GM12892 (cell line): ENCODE results near the gene KCTD1.

Experiments
- DNase-seq: peaks from one replicate; pipeline ENCODE4 v3.0.0; 2011; ENCODE audit not compliant: insufficient read length
- FAIRE-seq: peaks from 2 replicates; lab custom pipeline; 2011; peaks lifted over from hg19 to GRCh38; lab: Jason Lieb, UNC
- POLR2A ChIP-seq: IDR thresholded peaks from 2 replicates; pipeline ENCODE4 v1.6.1; 2011; ENCODE audit warnings: low read depth, low read length, control low read depth
- POLR2AphosphoS5 ChIP-seq: IDR thresholded peaks from 2 replicates; pipeline ENCODE4 v1.6.1; 2011; ENCODE audit warnings: low read depth, low read length, control low read depth
- TAF1 ChIP-seq: IDR thresholded peaks from 2 replicates; pipeline ENCODE4 v1.6.1; 2011; ENCODE audit warnings: low read depth, mild to moderate bottlenecking, control low read depth, low read length, borderline replicate concordance

KCTD1 gene

DNA sequence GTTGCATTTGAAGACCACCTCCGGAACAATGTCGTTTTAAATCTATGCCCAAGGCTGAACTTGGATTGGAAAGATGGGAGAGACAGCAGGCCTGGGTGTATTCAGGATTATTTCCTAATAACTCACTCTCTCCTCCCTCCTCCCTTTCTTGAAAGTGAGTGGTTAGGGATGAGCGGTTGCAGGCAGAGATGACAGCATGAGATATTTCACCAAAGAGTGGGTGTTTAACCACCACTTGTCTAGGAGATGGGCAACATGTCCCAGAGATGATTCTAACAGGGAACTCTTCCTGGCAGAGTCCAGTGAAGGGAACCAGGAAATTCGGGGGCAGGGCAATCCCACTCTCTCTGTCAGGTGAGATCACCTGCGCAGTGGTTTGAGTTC, 123.2 kb downstream of the KCTD1 start:
- FAIRE-seq, result no peak
- no peak for TF ChIP-seq TAF1
- TF ChIP-seq POLR2A, result no peak
- no peak for TF ChIP-seq POLR2AphosphoS5
- no peak for DNase-seq

DNA sequence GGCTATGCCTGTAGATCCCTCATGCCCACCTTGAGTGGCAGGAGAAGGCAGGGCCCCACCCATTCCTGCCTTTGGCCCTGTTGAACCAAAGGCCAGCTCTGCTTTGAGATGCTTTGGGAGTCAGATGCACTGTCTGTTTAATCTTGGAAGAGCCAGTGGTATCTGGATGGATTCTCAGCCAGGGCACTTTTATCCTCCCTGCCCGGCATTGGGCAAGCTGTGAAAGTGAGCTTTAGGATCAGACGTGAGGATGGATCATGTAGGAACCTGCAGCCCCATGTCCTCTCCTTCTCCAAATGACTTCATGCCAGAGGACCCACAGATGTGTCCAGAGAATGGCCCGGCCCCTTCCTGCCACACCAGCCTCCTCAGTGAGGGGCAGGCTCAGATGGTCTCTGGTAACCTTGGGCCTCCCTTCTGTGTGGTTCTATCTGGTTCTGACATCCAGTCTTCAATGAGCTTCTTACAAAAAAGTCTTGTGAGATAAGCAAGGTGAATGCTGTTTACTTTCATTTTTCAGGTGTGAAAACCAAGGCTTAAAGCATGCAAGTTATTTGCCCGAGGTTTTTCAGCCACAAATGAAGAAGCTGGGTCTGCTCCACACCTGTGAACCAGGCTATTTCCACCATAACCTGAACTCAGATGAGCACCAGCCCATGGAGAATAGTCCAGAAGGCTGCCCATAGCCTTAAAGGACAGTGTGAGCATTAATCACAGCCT, 123.8 kb downstream of the KCTD1 start:
- no peak for DNase-seq
- no peak for FAIRE-seq
- TF ChIP-seq TAF1 (no peak), POLR2AphosphoS5 (no peak), POLR2A (no peak)

DNA sequence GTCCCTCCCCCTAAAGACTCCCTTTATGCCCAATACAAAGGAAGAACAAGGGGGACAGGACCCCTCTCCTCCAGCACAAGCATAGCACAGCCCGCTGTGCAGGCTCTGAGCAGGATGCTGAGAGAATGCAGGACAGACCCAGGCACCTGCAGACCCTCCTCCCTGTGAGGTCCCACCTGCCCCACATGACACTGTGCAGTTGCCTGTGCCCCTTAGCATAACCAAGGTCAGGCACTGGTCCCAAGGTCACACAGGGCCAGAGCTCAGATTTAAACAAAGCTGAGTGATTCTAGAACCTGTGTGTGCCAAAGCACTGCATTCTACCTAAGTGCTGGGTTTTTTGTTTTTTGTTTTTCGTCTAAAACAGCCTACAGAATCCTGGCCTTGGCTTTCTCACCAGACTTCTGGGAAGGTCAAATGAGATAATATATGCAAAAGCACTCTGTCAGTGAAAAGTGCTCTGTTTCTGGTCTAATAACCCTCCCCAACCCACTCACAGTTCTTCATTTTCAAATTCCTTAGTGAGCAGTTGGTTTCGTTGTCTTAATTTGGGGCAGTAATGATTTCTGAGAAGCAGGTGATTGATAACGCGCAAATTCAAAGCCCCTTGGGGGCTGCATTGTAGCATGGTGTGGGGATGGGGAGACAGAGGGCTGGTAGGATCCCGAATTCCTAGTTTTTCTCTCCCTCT, 125.7 kb downstream of the KCTD1 start:
- TF ChIP-seq POLR2A, result no peak
- TF ChIP-seq POLR2AphosphoS5, result no peak
- no peak for TF ChIP-seq TAF1
- DNase-seq, result no peak
- peak; percentile 86 for FAIRE-seq

DNA sequence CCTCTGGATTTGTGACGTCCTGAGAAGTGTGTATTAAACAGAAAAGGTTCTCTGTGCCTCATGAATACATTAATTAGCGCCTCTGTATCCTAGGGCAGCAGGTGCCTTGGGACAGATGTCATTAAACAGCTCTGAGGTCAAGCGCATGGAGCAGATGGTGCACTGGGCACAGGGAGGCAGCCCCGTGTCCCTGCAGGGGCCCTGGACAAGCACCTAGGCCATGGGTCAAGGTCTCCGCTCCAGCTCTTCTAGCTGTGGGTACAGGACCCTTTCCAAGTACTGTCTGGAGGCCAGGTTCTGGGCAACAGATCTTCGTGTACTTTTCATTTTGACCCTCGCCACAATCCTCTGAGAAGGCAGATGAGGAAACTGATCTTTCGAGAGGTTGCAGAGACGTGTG, 126.4 kb downstream of the KCTD1 start:
- TF ChIP-seq TAF1 (no peak), POLR2A (no peak)

DNA sequence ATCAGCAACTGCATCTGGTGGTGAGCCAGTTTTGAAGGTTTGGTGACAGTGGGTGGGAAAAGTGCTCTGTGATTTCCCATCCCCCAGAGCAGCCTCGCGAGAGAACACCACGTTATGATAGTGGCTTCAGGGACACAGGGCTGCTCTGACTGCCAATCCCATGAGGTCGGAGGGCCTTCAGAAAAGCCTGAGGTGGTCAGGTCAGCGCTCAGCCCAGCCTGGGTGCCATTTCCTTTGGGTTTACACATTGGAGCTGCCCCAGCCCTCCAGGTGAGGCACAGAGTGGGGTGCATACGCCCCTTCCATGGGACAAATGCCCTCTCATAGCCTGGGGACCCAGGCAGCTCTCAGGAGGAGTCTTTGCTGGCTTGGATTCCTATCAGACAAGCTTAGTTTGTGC, 126.8 kb downstream of the KCTD1 start:
- FAIRE-seq (no peak), DNase-seq (no peak)
- TF ChIP-seq TAF1, result no peak
- TF ChIP-seq POLR2AphosphoS5, result no peak
- TF ChIP-seq POLR2A, result no peak

More for the DNA sequence above, 126.4 kb downstream of the KCTD1 start:
- FAIRE-seq (no peak), DNase-seq (no peak)

DNA sequence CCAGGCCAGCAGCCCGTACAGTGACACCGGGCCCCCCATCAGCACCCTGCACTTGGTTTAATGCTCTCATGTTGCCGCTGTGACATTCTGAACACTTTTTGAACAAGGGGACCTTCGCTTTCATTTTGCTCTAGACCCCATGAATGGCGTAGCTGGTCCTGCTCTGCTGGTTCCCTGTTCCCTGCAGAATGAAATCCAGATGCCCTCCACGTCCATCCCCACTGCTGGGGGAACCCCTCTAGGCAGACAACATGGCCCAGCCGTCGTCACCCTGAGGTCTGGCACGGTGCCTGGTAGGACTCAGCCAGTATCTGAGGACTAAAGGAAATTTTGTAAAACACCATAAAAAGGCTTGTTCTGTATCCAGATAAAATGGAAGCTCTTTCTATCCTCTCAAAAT, 128.6 kb downstream of the KCTD1 start:
- DNase-seq (no peak), FAIRE-seq (no peak)
- no peak for TF ChIP-seq TAF1
- TF ChIP-seq POLR2A, result no peak
- TF ChIP-seq POLR2AphosphoS5, result no peak

DNA sequence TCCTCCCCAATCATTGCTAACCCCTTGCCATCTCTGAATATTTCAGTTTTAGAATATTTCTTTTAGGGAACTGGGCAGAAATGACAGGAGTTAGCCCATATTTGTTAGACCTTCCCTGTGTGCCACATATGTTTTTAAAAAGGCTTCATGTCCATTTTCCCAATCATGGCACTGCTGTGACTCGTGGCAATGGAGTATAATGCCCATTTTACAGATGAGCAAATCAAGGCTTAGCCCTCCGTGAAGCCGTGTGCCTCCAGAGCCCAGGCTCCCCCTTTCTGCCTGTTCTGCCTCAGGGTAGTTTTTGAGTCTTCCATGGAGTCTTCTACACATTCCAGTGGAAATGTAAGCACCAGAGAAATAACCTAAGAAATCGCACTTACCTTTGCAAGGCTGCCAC, 130.1 kb downstream of the KCTD1 start:
- FAIRE-seq (no peak), DNase-seq (no peak)
- TF ChIP-seq POLR2AphosphoS5, result no peak
- TF ChIP-seq POLR2A, result no peak
- no peak for TF ChIP-seq TAF1

DNA sequence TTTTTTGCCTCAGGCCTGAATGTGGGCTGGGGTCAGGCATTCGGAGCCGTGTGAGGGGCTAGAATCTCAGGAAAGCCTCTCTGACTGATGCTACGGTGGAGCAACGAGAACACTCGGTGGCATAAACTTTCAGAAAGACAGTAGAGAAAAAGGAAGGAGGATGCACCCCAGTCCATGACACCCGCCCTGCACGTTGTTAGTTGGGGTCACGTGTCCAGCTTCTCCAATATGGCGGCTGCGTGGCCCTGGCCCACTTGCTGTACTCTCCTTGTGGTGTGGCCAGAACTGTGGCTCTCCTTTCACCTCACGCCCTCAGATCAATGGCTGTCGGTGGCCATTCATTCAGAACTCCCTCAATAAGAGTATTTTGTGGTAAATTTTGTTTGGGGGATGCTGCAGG, 131.2 kb downstream of the KCTD1 start:
- no peak for FAIRE-seq
- TF ChIP-seq POLR2AphosphoS5 (no peak), TAF1 (no peak), POLR2A (no peak)
- DNase-seq, result no peak

DNA sequence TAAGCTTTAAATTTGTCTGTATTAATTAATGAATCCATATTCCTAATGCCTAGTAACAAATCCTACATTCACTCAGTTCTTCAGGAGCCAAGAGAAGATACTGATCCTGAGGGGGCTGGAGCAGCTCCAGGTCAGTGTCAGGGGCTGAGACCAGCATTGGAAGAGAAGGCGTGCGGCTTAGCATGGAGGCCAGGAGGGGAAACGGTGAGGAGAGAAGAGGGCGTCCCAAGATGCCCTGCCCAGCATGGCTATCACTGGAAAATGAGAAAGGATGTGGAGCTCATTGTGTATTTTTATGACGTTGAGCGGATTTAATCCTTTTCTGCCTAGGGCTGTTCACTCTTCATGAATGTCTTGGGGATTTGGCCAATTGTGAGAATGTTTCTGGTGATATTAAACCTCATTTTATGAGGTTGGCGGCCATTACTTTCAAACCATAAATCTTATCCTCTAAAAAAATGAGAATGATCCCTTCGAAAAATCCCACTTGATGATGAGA, 131.7 kb downstream of the KCTD1 start:
- DNase-seq, result no peak
- TF ChIP-seq TAF1, result no peak
- no peak for TF ChIP-seq POLR2AphosphoS5
- no peak for TF ChIP-seq POLR2A
- no peak for FAIRE-seq

DNA sequence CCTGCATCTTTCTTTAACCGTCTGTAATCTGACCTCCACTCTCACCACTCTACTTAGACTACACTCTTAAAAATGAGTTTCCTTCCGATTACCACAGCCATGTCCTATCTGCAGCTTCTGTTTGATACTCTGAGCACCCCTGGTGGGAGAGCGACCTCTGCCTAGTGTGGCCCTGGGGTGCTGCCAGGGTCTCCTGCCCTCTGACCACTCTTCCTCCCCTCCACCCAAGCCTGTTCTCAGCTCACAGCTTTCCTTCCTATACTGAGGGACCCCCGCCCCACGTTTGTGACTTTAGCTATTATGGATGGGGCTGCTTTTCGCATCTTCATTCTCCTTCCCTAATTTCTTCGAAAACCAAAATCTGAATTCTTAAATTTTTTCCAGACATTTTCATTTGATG, 132.7 kb downstream of the KCTD1 start:
- no peak for TF ChIP-seq POLR2A
- TF ChIP-seq TAF1, result no peak
- no peak for TF ChIP-seq POLR2AphosphoS5
- no peak for FAIRE-seq
- DNase-seq, result no peak

DNA sequence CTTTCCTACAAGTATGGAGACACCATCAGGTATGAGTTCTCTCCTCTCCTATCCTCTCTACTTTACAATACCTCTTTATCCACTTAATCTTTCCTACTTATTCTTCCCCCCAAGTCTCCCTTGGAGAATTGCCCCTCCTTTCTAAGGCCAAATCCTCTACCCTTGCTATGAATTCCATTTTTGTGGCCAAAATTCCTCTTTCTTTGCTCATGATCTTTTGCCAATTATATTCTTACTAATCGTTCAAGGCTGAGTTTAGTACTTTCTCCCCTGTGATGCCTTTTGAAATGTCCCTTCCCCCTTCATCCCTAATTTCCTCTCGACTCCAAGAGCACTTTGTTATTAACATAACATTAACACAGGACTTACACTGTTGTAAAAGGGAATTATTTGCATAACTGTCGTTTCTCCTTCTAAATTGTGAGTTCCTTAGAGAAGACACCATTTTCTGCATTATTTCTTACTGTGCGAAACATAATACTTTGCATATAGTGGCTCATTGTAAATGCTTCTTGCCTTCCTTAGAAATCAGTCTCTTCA, 133.4 kb downstream of the KCTD1 start:
- no peak for TF ChIP-seq TAF1
- TF ChIP-seq POLR2AphosphoS5, result no peak
- TF ChIP-seq POLR2A, result no peak
- no peak for FAIRE-seq
- DNase-seq, result no peak
